Neural cell (in vitro differentiated cells): ENCODE measurements around the gene AMOTL2. TPM values are rescaled to one million over a fixed set of nuclear protein-coding genes. Genes with fewer than 3 reads are reported as not detected.

Source experiments
- H2AFZ ChIP-seq: fragments of 200-600, 300-800 bp; sonication (generic), shearing (Covaris generic); 2 replicates; pipeline ENCODE4 v1.6.0; 2014; ENCODE audit warnings: low read depth, mild to moderate bottlenecking, antibody characterized with exemption, low read length, moderate library complexity
- H3F3A ChIP-seq: fragments of 200-600 bp; shearing (Covaris generic); 2 replicates; pipeline ENCODE4 v1.6.1; 2016; ENCODE audit warnings: mild to moderate bottlenecking, moderate library complexity, mixed read lengths, antibody characterized with exemption, low read length; ENCODE audit not compliant: insufficient read depth, poor library complexity, severe bottlenecking
- H3K27ac ChIP-seq: fragments of 200-600, 300-800 bp; sonication (generic), shearing (Covaris generic); 2 replicates; pipeline ENCODE4 v1.5.1; 2014; ENCODE audit warnings: mild to moderate bottlenecking, low read length, moderate library complexity
- H3K27me3 ChIP-seq: fragments of 300-800, 200-600 bp; sonication (generic), shearing (Covaris generic); 2 replicates; pipeline ENCODE4 v1.6.0; 2014; ENCODE audit warnings: mild to moderate bottlenecking, low read depth, low read length, moderate library complexity; ENCODE audit not compliant: insufficient read depth
- H3K36me3 ChIP-seq: fragments of 300-800, 200-600 bp; sonication (generic), shearing (Covaris generic); 2 replicates; pipeline ENCODE4 v1.5.1; 2014; ENCODE audit warnings: mild to moderate bottlenecking, antibody characterized with exemption, low read length, moderate library complexity; ENCODE audit not compliant: insufficient read depth
- H3K4me2 ChIP-seq: fragments of 300-800, 200-600 bp; sonication (generic), shearing (Covaris generic); 2 replicates; pipeline ENCODE4 v1.6.0; 2014; ENCODE audit warnings: mild to moderate bottlenecking, low read length
- H3K4me3 ChIP-seq: fragments of 300-800, 200-600 bp; sonication (generic), shearing (Covaris generic); 2 replicates; pipeline ENCODE4 v1.5.1; 2014; ENCODE audit warnings: mild to moderate bottlenecking, low read length, moderate library complexity
- H3K79me2 ChIP-seq: fragments of 200-600 bp; shearing (Covaris generic); replicated peaks from 2 replicates; pipeline ENCODE4 v1.6.0; 2014; ENCODE audit warnings: mild to moderate bottlenecking, low read length, moderate library complexity; ENCODE audit not compliant: insufficient read depth
- H3K9ac ChIP-seq: fragments of 300-800, 200-600 bp; sonication (generic), shearing (Covaris generic); 2 replicates; pipeline ENCODE4 v1.6.1; 2016; ENCODE audit warnings: mild to moderate bottlenecking, low read length, mixed read lengths
- H3K9me2 ChIP-seq: fragments of 200-600 bp; shearing (Covaris generic); 2 replicates; pipeline ENCODE4 v1.6.1; 2016; ENCODE audit warnings: mild to moderate bottlenecking, low read length, mixed read lengths; ENCODE audit not compliant: insufficient read depth
- H3K9me3 ChIP-seq: fragments of 200-600, 300-800 bp; sonication (generic), shearing (Covaris generic); 2 replicates; pipeline ENCODE4 v1.6.1; 2016; ENCODE audit warnings: mild to moderate bottlenecking, mixed run types, low read length, moderate library complexity, mixed read lengths
- H4K20me1 ChIP-seq: fragments of 200-600 bp; shearing (Covaris generic); 2 replicates; pipeline ENCODE4 v1.6.1; 2016; ENCODE audit warnings: mild to moderate bottlenecking, mixed run types; ENCODE audit not compliant: insufficient read depth
- EP300 ChIP-seq: fragments of 450-650 bp; conservative IDR thresholded peaks from 2 replicates; pipeline ENCODE4 v1.6.1; 2014; ENCODE audit warnings: antibody characterized with exemption, mild to moderate bottlenecking, moderate library complexity; ENCODE audit not compliant: poor library complexity, severe bottlenecking
- EZH2 ChIP-seq: fragments of 200-600, 300-800 bp; shearing (Covaris generic), sonication (generic); IDR thresholded peaks from 2 replicates; pipeline ENCODE4 v1.6.1; 2014; ENCODE audit warnings: antibody characterized with exemption, low read length, borderline replicate concordance, mild to moderate bottlenecking; ENCODE audit not compliant: insufficient read depth, poor library complexity, severe bottlenecking
- MXI1 ChIP-seq: fragments of 450-650 bp; conservative IDR thresholded peaks from 2 replicates; pipeline ENCODE4 v1.6.1; 2014; ENCODE audit warnings: antibody characterized with exemption, mild to moderate bottlenecking; ENCODE audit not compliant: poor library complexity, severe bottlenecking
- POLR2AphosphoS5 ChIP-seq: IDR thresholded peaks from 2 replicates; pipeline ENCODE4 v1.6.1; 2012
- RAD21 ChIP-seq: fragments of 450-650 bp; conservative IDR thresholded peaks from 2 replicates; pipeline ENCODE4 v1.6.1; 2014; ENCODE audit warnings: antibody characterized with exemption, mild to moderate bottlenecking, moderate library complexity
- SMC3 ChIP-seq: fragments of 450-650 bp; conservative IDR thresholded peaks from 2 replicates; pipeline ENCODE4 v1.6.1; 2014; ENCODE audit warnings: antibody characterized with exemption, mild to moderate bottlenecking, moderate library complexity; ENCODE audit not compliant: poor library complexity
- TAF1 ChIP-seq: IDR thresholded peaks from 2 replicates; pipeline ENCODE4 v1.6.1; 2012; ENCODE audit warnings: low read depth
- polyA plus RNA-seq: library from polyadenylated mRNA; depleted of rRNA; stranded (reverse); fragments of >200 nt; gene quantifications from 2 replicates; pipeline ENCODE4 v1.2.3, GENCODE V29; 2014
- TF ChIP-seq, protein P1 (sequence below): fragments of 450-650 bp; IDR thresholded peaks from 2 replicates; pipeline ENCODE4 v1.5.1; 2014; ENCODE audit warnings: antibody characterized with exemption, mild to moderate bottlenecking, moderate library complexity; ENCODE audit not compliant: poor library complexity, severe bottlenecking
- TF ChIP-seq, protein P2 (sequence below): IDR thresholded peaks from 2 replicates; pipeline ENCODE4 v1.6.1; 2012; ENCODE audit warnings: borderline replicate concordance

AMOTL2 gene
- polyA plus RNA-seq, 1 donor from 2014 or later, result 30.1 TPM

DNA sequence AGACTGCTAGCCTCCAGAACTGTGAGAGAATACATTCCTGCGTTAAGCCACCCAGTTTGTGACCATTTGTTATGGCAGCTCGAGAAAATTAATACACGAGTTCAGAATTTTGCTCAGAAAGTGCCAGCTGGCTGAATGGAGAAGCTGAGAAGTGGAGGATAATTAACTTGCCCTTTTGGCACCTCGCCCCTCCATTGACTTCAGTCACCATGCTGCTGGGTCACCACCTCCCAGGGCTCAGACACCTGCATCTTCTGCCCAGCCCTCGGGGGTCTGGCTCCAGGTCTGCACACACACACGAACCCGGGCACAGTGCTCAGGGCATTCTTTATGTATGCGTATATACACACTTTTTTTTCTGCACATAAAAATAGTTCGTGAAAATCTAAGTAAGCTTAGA lies 32.0 kb downstream of the AMOTL2 start:
- H2AFZ ChIP-seq, result no peak overlapping the region
- H3K27ac ChIP-seq, result no peak overlapping the region
- H3K9ac ChIP-seq, result no peak overlapping the region
- H3K27me3 ChIP-seq, result no peaks in the 10 kb centered on the region
- H3K9me3 ChIP-seq, result peaks cover 5% of the 10 kb centered on the region
- TF ChIP-seq, protein P1, sequence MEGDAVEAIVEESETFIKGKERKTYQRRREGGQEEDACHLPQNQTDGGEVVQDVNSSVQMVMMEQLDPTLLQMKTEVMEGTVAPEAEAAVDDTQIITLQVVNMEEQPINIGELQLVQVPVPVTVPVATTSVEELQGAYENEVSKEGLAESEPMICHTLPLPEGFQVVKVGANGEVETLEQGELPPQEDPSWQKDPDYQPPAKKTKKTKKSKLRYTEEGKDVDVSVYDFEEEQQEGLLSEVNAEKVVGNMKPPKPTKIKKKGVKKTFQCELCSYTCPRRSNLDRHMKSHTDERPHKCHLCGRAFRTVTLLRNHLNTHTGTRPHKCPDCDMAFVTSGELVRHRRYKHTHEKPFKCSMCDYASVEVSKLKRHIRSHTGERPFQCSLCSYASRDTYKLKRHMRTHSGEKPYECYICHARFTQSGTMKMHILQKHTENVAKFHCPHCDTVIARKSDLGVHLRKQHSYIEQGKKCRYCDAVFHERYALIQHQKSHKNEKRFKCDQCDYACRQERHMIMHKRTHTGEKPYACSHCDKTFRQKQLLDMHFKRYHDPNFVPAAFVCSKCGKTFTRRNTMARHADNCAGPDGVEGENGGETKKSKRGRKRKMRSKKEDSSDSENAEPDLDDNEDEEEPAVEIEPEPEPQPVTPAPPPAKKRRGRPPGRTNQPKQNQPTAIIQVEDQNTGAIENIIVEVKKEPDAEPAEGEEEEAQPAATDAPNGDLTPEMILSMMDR, result no peak
- TF ChIP-seq EP300 (no peak), EZH2 (no peak), POLR2AphosphoS5 (no peak)
- H3K4me2 ChIP-seq, result no peak overlapping the region
- no peaks in the 10 kb centered on the region for H4K20me1 ChIP-seq
- H3K36me3 ChIP-seq, result no peaks in the 10 kb centered on the region
- H3F3A ChIP-seq, result no peaks in the 10 kb centered on the region
- no peaks in the 10 kb centered on the region for H3K9me2 ChIP-seq
- no peak overlapping the region for H3K4me3 ChIP-seq
- no peaks in the 10 kb centered on the region for H3K79me2 ChIP-seq

DNA sequence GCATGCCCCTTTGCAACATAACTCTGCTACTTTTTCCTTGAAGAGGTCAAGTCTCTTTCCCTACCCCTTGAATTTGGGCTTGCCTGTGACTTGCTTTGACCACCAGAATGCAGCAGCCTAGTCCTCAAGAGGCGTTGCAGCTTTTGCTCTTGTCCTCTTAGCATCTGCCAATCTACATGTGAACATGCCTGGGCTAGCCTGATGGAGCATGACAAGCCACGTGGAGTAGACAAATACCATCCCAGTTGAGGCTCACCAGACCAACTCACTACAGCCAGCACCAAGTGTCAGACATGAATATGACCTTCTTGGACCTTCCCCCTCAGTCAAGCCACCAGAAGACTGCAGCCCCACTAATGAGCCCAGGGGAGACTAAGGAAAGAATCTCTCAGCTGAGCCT lies 32.9 kb downstream of the AMOTL2 start:
- no peak overlapping the region for H2AFZ ChIP-seq
- H3K79me2 ChIP-seq, result no peaks in the 10 kb centered on the region
- no peaks in the 10 kb centered on the region for H3K9me2 ChIP-seq
- H4K20me1 ChIP-seq, result no peaks in the 10 kb centered on the region
- H3K27me3 ChIP-seq, result no peaks in the 10 kb centered on the region
- no peak overlapping the region for H3K27ac ChIP-seq
- H3K9ac ChIP-seq, result no peak overlapping the region
- TF ChIP-seq SMC3 (no peak), TAF1 (no peak), EZH2 (no peak)
- no peaks in the 10 kb centered on the region for H3F3A ChIP-seq
- H3K36me3 ChIP-seq, result no peaks in the 10 kb centered on the region
- H3K4me2 ChIP-seq, result no peak overlapping the region
- H3K4me3 ChIP-seq, result no peak overlapping the region
- H3K9me3 ChIP-seq, result peaks cover 3% of the 10 kb centered on the region

DNA sequence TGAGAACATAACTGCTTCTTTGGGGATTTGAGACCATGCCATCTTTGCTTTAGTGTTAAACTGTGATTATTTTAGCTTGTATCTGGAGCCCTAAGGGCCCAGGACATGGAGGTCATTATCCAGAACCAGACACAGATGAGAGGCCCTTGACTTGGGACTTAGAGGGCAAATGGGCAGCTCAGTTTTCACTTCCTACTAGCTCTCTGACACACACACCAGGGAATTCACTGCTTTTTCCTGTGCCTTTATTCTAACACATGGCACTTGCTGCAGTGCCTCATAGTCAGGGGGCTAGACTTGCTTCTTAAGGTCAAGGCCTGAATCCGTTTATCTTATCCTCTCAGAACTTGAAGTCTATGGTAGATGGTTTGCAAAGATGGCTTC lies 33.3 kb downstream of the AMOTL2 start:
- no peak overlapping the region for H3K9ac ChIP-seq
- no peak overlapping the region for H3K4me2 ChIP-seq
- H3K4me3 ChIP-seq, result no peak overlapping the region
- H3K9me2 ChIP-seq, result no peaks in the 10 kb centered on the region
- no peaks in the 10 kb centered on the region for H3F3A ChIP-seq
- no peak for TF ChIP-seq TAF1
- TF ChIP-seq MXI1, result no peak
- no peak for TF ChIP-seq POLR2AphosphoS5
- TF ChIP-seq, protein P1, result no peak
- TF ChIP-seq, protein P2, sequence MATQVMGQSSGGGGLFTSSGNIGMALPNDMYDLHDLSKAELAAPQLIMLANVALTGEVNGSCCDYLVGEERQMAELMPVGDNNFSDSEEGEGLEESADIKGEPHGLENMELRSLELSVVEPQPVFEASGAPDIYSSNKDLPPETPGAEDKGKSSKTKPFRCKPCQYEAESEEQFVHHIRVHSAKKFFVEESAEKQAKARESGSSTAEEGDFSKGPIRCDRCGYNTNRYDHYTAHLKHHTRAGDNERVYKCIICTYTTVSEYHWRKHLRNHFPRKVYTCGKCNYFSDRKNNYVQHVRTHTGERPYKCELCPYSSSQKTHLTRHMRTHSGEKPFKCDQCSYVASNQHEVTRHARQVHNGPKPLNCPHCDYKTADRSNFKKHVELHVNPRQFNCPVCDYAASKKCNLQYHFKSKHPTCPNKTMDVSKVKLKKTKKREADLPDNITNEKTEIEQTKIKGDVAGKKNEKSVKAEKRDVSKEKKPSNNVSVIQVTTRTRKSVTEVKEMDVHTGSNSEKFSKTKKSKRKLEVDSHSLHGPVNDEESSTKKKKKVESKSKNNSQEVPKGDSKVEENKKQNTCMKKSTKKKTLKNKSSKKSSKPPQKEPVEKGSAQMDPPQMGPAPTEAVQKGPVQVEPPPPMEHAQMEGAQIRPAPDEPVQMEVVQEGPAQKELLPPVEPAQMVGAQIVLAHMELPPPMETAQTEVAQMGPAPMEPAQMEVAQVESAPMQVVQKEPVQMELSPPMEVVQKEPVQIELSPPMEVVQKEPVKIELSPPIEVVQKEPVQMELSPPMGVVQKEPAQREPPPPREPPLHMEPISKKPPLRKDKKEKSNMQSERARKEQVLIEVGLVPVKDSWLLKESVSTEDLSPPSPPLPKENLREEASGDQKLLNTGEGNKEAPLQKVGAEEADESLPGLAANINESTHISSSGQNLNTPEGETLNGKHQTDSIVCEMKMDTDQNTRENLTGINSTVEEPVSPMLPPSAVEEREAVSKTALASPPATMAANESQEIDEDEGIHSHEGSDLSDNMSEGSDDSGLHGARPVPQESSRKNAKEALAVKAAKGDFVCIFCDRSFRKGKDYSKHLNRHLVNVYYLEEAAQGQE, result no peak
- no peak for TF ChIP-seq EP300
- no peak for TF ChIP-seq RAD21
- TF ChIP-seq EZH2, result no peak
- no peak for TF ChIP-seq SMC3
- no peaks in the 10 kb centered on the region for H4K20me1 ChIP-seq
- no peaks in the 10 kb centered on the region for H3K79me2 ChIP-seq
- H2AFZ ChIP-seq, result no peak overlapping the region
- no peaks in the 10 kb centered on the region for H3K27me3 ChIP-seq
- H3K27ac ChIP-seq, result no peak overlapping the region
- H3K36me3 ChIP-seq, result no peaks in the 10 kb centered on the region
- H3K9me3 ChIP-seq, result no peaks in the 10 kb centered on the region
